ENCODE data around the gene DUSP21.
"Not testable (repeated sequence)": the region's sequence is repeated elsewhere in the genome, so short reads cannot be mapped to it uniquely, and the experiment has no call there.

The DUSP21 gene

DNA sequence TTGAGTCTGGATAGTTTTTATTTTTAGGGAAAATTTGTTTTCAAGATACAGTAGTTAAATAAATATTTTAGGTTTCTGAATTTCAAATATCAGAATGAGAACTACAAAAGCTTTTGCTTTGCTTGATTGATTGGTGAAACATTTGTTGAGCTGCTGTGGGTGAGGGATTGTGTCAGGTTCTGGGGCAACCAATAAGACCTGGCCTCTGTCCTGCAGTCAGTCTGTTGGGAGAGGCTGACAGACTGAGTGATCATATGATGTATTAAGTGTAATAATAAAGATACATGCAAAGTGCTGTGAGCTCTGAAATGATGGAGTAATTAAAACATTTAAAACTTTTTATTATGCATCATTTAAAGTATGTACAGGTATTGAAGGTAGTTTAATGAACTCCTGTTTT, 38.8 kb downstream of the DUSP21 start:
- TF ChIP-seq, protein P1, sequence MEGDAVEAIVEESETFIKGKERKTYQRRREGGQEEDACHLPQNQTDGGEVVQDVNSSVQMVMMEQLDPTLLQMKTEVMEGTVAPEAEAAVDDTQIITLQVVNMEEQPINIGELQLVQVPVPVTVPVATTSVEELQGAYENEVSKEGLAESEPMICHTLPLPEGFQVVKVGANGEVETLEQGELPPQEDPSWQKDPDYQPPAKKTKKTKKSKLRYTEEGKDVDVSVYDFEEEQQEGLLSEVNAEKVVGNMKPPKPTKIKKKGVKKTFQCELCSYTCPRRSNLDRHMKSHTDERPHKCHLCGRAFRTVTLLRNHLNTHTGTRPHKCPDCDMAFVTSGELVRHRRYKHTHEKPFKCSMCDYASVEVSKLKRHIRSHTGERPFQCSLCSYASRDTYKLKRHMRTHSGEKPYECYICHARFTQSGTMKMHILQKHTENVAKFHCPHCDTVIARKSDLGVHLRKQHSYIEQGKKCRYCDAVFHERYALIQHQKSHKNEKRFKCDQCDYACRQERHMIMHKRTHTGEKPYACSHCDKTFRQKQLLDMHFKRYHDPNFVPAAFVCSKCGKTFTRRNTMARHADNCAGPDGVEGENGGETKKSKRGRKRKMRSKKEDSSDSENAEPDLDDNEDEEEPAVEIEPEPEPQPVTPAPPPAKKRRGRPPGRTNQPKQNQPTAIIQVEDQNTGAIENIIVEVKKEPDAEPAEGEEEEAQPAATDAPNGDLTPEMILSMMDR (IDR thresholded peaks at IDR 0.05; ENCODE audit: low read depth, low read length) = no peak
- H3K27me3 ChIP-seq = no peaks in the 10 kb centered on the region
- no peaks in the 10 kb centered on the region for H3K9me3 ChIP-seq
- DNase-seq = no peak
- no peak overlapping the region for H3K4me3 ChIP-seq (ENCODE audit: low read depth, low read length)
- H3K4me1 ChIP-seq = no peaks in the 10 kb centered on the region
- H3K36me3 ChIP-seq = no peaks in the 10 kb centered on the region

DNA sequence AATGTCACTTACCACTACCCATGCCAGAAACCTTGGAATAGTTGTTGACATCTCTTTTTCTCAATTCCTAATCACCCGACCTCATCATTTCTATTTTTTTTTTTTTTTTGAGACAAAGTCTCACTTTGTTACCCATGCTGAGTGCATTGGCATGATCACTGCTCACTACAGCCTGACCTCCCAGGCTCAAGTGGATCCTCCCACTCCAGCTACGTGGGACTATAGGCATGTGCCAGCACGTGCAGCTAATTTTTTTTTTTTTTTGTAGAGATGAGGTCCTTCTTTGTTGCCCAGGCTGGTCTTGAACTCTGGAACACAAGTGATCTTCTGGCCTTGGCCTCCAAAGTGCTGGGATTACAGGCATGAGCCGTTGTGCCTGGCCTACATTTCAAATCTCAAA, 41.1 kb downstream of the DUSP21 start:
- TF ChIP-seq, protein P1 (IDR thresholded peaks at IDR 0.05; ENCODE audit: low read depth, low read length) = no peak
- Histone ChIP-seq H3K36me3 (no peaks in the 10 kb centered on the region), H3K27me3 (no peaks in the 10 kb centered on the region), H3K9me3 (no peaks in the 10 kb centered on the region), H3K4me1 (no peaks in the 10 kb centered on the region), H3K4me3 (ENCODE audit: low read depth, low read length) (no peak overlapping the region)
- no peak for DNase-seq

DNA sequence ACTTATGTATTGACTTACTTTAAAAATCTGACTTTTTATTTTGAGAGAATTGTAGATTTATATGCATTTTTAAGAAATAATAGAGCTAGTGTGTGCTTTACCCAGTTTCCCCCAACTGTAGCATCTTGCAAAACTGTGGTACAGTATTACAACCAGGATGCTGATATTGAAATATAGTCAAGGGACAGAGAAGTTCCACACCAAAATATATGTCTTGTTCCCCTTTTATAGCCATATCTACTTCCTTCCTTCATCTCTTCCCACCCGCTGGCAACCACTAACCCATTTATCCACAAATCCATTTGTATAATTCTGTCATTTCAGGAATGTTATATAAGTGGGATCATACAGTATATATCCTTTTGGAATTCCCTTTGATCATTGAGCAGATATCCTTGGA, 46.0 kb downstream of the DUSP21 start:
- TF ChIP-seq, protein P1 (IDR thresholded peaks at IDR 0.05; ENCODE audit: low read depth, low read length) = no peak
- Histone ChIP-seq H3K4me3 (ENCODE audit: low read depth, low read length) (no peak overlapping the region), H3K36me3 (no peaks in the 10 kb centered on the region), H3K9me3 (no peaks in the 10 kb centered on the region), H3K27me3 (no peaks in the 10 kb centered on the region), H3K4me1 (no peaks in the 10 kb centered on the region)
- DNase-seq = no peak

DNA sequence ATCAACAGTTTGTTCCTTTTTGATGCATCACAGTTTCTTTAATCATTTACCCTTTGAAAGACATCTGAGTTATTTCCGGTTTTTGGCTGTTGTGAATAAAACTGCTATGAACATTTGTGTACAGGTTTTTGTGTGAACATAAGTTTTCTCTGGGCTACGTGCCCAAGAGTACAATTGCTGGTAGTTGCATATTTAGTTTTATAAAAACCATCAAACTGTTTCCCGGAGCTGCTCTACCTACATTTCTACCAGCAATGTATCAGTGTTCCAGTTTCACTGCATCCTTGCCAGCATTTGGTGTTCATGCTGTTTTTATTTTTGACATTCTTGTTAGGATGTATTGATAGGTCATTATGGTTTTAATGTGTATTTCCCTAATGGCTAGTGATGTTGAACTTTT, 46.4 kb downstream of the DUSP21 start:
- Histone ChIP-seq H3K27me3 (no peaks in the 10 kb centered on the region), H3K36me3 (no peaks in the 10 kb centered on the region), H3K9me3 (no peaks in the 10 kb centered on the region), H3K4me1 (no peaks in the 10 kb centered on the region), H3K4me3 (ENCODE audit: low read depth, low read length) (no peak overlapping the region)
- TF ChIP-seq, protein P1 (IDR thresholded peaks at IDR 0.05; ENCODE audit: low read depth, low read length) = no peak
- no peak for DNase-seq

DNA sequence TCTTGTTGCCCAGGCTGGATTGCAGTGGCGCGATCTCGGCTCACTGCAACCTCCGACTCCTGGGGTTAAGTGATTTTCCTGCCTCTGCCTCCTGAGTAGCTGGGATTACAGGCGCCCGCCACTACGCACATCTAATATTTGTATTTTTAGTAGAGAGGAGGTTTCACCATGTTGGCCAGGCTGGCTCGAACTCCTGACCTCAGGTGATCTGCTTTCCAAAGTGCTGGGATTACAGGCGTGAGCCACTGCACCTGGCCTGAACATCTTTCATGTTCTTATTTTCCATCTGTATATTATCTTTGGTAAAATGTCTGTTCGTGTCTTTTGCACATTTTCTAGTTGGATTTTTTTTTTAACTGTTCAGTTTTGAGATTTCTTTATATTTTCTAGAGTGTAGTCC, 46.9 kb downstream of the DUSP21 start:
- not testable (repeated sequence) for H3K36me3 ChIP-seq; H3K4me1 ChIP-seq; DNase-seq; H3K27me3 ChIP-seq; H3K4me3 ChIP-seq (ENCODE audit: low read depth, low read length); H3K9me3 ChIP-seq

DNA sequence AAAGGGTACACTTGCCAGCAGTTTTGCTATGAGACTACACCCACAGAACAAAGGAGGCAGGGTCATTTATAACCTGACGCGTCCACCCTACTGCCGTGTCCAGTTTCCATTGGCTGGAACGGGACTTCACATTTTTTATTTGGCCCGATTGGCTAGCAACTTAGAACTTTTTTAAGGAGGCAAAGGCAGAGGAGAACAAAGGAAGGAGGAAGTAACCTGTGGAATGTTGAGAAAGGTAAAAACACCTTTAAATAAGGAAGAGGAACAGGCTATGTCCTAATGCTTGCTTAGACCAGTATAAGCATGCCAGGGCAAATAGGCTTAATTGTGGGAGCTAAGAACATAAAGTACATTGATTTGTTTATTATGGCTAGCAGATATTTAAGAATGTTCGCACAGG, 47.8 kb downstream of the DUSP21 start:
- TF ChIP-seq, protein P1 (IDR thresholded peaks at IDR 0.05; ENCODE audit: low read depth, low read length) = no peak

More for the DNA sequence above, 47.8 kb downstream of the DUSP21 start:
- no peak overlapping the region for H3K4me3 ChIP-seq (ENCODE audit: low read depth, low read length)
- H3K4me1 ChIP-seq = no peaks in the 10 kb centered on the region
- no peaks in the 10 kb centered on the region for H3K9me3 ChIP-seq
- no peaks in the 10 kb centered on the region for H3K27me3 ChIP-seq
- H3K36me3 ChIP-seq = no peaks in the 10 kb centered on the region
- DNase-seq = no peak
